GM19239 (cell line): ENCODE measurements around the gene GALNS.
"Not testable (repeated sequence)": the region's sequence is repeated elsewhere in the genome, so short reads cannot be mapped to it uniquely, and the experiment has no call there.

Experiments used
- DNase-seq: peaks from one replicate; pipeline ENCODE4 v3.0.0; 2011; ENCODE audit warnings: low spot score; ENCODE audit not compliant: insufficient read length
- FAIRE-seq: peaks from 2 replicates; lab custom pipeline; 2011; peaks lifted over from hg19 to GRCh38; lab: Jason Lieb, UNC

Gene GALNS

DNA sequence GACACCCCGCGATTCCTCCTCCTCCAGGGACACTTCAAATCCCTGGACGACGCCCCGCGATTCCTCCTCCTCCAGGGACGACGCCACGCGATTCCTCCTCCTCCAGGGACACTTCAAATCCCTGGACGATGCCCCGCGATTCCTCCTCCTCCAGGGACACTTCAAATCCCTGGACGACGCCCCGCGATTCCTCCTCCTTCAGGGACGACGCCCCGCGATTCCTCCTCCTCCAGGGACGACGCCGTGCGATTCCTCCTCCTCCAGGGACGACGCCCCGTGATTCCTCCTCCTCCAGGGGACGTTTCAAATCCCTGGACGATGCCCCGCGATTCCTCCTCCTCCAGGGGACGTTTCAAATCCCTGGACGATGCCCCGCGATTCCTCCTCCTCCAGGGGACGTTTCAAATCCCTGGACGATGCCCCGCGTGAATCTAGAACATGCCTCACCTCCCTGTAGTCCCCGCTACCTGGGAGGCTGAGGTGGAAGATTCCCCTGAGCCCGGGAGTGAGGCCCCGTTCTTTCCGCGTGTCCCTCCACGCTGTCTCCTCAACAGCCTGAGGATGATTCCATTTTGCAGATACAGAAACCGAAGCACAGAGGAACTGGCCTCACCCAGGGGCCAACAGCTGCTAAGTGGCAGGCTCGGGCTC lies 33.1 kb upstream of the GALNS start:
- FAIRE-seq, DNase-seq: not testable (repeated sequence)

DNA sequence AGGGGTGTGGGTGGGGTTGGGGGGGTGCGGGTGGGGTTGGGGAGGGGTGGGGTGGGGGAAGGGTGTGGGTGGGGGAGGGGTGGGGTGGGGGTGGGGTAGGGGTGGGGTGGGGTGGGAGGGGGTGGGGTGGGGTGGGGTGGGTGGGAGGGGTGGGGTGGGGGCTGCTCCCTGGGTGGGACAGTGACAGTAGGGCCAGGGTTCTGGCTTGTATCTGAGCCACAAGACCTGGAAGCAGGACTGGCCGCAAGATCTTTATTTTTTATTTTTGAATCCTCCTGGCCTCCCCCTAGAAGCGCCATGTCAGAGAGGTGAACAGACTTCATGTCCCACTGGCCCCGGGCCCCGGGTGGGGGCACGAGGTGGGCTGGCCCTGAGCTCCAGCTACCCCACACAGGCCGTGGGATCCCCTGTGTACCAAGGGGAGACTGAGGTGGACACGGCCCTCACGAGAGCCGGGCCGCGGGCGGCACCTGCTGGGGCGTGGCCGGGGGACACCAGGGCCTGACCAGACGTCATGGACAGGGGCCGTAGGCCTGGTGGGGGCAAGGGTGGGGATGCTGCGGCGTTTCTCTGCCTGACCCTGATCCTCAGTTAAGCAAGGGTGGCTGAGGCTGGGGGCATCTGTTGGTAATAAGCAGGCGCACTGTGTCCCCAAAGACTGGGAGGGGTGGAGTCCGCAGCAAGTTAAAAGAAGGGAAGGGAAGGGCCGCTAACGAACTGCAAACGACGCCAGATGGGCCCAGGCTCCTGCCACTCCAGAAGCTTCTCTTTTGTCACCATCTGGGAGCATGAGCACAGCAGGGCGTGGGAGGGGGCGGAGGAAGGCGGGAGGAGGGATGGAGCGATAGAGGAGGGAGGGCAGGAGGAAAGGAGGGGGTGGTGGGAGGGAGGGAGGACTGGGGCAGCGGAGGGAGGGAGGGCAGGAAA lies 32.0 kb upstream of the GALNS start:
- DNase-seq (no peak), FAIRE-seq (no peak)

DNA sequence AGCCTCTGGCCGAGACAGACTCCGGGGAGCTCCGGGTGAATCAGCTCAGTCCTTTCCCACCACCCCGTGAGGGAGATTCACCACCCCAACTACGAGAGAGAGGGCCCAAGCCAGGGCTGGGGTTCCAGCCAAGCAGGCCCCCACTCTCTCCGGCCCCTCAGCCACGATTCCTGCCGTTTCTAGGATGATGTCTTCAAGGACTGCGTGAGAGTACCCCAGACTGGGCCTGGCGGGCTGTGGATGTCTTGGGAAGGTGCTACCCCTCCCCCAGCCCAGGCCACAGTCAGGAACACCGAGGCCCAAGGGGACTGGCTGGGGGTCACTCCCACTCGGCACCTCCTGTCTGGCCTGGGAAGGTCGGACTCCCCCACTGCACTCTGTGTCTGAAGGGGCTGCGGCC lies 31.3 kb upstream of the GALNS start:
- FAIRE-seq (no peak), DNase-seq (no peak)

DNA sequence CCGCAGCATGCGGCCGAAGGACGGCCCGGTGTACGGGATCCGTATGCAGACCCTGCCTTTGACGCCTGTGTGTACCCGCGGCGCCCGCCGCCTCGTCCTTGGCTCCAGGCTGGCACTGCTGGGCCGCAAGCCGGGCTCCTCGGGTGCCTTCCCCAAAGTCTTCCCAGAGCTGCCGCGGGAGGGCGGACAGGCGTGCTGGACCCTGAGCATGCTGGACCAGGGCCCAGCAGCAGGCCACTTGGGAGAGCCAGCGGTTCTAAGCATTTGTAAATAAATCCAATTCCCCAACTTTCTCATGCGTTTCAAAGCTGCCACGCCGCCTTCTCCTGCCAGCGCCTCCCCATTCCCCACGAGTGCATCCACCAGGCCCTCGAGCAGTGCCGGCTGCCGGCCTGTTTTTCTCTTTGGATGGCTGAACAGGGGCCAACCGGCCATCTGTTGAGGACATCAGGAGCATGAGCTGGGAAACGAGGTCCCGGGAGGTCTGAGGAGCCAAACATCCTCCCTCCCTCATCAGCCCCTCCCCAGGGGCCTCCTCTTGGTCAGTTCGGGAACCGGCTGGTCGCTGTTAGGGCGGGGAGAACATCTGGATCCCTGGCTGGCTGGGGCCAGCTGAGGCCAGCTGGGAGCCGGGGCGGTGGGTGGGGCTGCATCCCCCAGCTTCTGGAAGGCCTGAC lies 30.2 kb upstream of the GALNS start:
- FAIRE-seq: no peak

GRCh38 chr16:88886420-88886844 lies 29.7 kb upstream of the GALNS start:
- FAIRE-seq (no peak), DNase-seq (no peak)

More for the DNA sequence above, 30.2 kb upstream of the GALNS start:
- no peak for DNase-seq

GRCh38 chr16:88885693-88886280 lies 29.0 kb upstream of the GALNS start:
- DNase-seq: no peak
- FAIRE-seq: no peak

- DNase-seq: no peak
- no peak for FAIRE-seq
These were observed 28.0 kb upstream of the GALNS start for GRCh38 chr16:88884569-88885271.

- no peak for DNase-seq
- no peak for FAIRE-seq
These were observed 27.2 kb upstream of the GALNS start for GRCh38 chr16:88883946-88884345.

- FAIRE-seq (no peak), DNase-seq (no peak)
These were observed 26.6 kb upstream of the GALNS start for GRCh38 chr16:88883117-88883895.

GRCh38 chr16:88882358-88883030 lies 25.7 kb upstream of the GALNS start:
- DNase-seq (no peak), FAIRE-seq (no peak)

- FAIRE-seq (no peak), DNase-seq (no peak)
These were observed 25.1 kb upstream of the GALNS start for GRCh38 chr16:88881675-88882357.

DNA sequence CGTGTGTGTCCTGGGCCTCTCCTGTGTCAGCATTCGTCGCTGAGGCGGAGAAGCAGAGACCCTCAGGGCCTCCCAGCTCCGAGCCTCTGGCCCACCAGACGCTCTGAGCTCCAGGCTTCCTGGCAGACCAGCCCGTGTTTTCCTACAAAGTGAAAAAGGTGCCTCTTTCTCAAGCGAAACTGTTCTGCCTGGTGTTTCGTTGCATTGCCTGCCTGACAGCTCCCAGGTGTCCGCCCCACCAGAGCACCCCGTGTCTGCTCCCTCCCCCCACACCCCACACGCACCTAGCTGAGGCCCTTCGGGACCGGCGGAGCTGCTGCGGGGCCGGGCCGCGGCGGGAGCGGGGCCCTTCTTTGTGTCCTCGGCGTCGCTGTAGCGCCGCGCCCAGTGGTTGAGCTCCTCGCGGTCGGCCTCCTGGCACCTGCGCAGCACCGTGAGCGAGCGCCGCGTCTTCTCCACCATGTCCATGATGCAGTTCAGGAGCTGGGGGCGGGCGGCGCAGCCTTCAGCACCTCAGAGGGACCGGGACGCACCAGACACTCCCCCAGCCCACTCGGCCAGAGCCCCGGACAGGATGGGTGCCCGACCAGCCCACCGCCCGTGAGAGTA lies 24.4 kb upstream of the GALNS start:
- FAIRE-seq: no peak
- DNase-seq: no peak

- DNase-seq: no peak
- FAIRE-seq: no peak
These were observed 23.7 kb upstream of the GALNS start for GRCh38 chr16:88880226-88881006.

DNA sequence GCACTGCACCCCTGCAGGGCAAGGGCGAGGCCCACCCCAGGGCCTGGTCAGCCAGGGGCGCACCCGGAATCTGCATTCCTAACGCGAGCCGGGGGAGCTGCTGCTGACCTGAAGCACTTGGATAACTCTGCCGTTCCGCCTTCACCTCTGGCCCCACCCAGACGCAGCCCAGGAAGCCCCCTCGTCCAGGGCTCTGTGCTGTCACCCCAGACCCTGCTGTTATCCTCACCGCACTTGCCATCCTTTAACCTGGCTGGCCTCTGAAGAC lies 23.0 kb upstream of the GALNS start:
- DNase-seq: no peak
- no peak for FAIRE-seq

DNA sequence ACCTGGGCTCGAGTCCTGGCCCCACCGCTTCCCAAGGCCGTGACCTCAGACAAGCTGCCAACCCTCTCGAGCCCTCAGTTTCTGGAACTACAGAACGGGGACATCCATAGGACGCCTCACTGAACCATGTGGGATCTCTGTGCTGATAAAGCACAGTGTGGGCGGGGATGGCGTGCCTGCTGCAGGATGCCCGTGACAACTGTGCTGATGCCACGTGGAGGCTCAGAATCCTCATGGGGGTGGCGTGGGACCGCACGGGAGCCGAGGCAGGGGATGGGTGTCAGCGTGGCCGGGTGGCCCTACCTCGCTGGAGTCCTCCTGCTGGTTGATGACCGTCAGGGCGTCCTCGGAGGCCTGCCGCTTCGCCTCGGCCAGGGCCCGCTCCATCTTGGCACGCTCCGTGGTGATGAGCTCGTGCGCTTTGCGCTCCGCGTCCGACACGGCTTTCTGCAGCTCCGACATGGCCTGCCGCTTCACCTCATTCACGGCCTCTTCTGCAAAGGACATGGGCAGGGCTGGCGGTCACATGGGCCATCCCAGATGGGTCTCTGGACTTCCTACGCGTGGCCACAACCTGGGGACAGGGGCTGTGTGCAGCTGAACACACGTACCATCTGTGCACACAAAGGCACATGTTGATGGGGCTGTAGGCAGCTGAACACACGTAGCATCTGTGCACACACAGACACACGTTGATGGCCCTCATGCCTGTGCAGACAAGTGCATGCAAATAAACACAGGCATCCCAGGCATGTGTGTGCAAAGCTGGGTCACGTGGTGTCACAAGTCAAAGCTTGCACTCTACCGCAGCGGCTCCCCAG lies 22.4 kb upstream of the GALNS start:
- no peak for FAIRE-seq
- no peak for DNase-seq

DNA sequence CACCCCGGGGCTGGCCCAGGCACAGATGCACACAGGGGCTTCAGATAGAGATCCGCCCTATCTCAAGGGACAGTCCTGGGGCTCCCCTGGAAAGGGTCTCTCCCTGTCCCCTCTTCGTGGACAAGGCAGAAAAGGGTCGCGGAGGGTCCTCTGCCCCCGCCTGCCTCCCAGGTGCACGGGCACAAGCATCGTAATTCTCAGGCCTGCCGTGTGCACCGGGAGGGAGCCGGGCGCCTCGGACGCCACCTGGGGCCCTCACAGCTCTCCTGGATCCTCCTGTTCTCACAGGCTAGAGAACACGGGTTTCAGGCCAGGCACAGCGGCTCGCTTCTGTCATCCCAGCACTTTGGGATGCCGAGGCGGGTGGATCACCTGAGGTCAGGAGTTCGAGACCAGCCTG lies 21.6 kb upstream of the GALNS start:
- DNase-seq (no peak), FAIRE-seq (no peak)
